ENCODE results near the gene TESK1. TPM values are rescaled to one million over a fixed set of nuclear protein-coding genes. Genes with fewer than 3 reads are reported as not detected.

TESK1 gene
- total RNA-seq, 1 experiment from 2014 or later = 20.4 TPM

DNA sequence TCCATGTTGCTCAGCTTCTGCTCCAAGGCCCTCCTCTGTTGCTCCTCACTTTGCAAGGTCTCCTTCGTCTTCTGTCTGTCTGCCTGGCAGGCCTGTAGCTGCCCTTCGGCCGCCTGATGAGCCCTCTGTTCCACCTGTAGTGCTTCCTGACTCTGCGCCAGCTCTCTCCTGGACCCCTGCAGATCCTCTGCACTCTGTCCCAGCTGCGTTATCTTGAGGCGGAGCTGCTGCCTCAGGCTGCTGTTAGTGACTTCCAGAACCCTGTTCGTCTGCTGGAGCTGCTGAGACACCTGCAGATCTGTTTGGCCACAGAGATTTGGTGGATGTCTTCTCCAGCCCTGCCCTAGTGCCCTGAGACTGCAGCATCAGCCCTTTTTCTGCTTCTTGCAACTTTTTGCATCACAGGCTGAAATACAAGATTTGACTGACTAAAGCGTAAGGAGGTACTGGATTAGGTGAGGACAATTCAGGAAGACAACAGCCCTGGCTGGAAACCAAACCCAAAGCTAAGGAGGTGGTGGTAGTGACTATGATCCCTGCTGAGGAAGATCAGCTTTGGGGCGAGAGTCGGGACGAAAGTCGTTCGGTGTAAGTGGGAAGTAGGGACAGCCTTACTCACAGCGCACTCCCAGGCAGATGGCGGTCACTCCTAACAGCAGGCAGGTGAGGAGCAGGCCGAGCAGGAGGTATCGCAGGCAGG is 11.1 kb downstream of the TESK1 start:
- H3K27me3 Mint-ChIP-seq (ENCODE audit: low read depth) = peaks cover 66% of the 10 kb centered on the region
- no peak for TF ChIP-seq TP53 (CRISPR knock-in tag; IDR thresholded peaks at IDR 0.05)
- TF ChIP-seq MAX (CRISPR knock-in tag; IDR thresholded peaks at IDR 0.05) = no peak
- TF ChIP-seq, protein P1, sequence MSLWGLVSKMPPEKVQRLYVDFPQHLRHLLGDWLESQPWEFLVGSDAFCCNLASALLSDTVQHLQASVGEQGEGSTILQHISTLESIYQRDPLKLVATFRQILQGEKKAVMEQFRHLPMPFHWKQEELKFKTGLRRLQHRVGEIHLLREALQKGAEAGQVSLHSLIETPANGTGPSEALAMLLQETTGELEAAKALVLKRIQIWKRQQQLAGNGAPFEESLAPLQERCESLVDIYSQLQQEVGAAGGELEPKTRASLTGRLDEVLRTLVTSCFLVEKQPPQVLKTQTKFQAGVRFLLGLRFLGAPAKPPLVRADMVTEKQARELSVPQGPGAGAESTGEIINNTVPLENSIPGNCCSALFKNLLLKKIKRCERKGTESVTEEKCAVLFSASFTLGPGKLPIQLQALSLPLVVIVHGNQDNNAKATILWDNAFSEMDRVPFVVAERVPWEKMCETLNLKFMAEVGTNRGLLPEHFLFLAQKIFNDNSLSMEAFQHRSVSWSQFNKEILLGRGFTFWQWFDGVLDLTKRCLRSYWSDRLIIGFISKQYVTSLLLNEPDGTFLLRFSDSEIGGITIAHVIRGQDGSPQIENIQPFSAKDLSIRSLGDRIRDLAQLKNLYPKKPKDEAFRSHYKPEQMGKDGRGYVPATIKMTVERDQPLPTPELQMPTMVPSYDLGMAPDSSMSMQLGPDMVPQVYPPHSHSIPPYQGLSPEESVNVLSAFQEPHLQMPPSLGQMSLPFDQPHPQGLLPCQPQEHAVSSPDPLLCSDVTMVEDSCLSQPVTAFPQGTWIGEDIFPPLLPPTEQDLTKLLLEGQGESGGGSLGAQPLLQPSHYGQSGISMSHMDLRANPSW (CRISPR knock-in tag; conservative IDR thresholded peaks at IDR 0.05; ENCODE audit: low read depth) = no peak
- TF ChIP-seq SMAD3 (CRISPR knock-in tag; IDR thresholded peaks at IDR 0.05; ENCODE audit: borderline replicate concordance) = no peak
- no peak for TF ChIP-seq ZBTB21 (CRISPR knock-in tag; IDR thresholded peaks at IDR 0.05; ENCODE audit: borderline replicate concordance)
- no peak for TF ChIP-seq JAZF1 (CRISPR knock-in tag; IDR thresholded peaks at IDR 0.05)
- TF ChIP-seq ZNF416 (CRISPR knock-in tag; IDR thresholded peaks at IDR 0.05) = no peak
- no peak for TF ChIP-seq ESRRA (CRISPR knock-in tag; IDR thresholded peaks at IDR 0.05; ENCODE audit: borderline replicate concordance)
- POLR2A ChIA-PET = interaction anchor here (1.5 kb wide), 1 partner anchor 30 kb away, joined by 4 read pairs; no protein-coding TSS in a partner anchor
- H3K9me3 Mint-ChIP-seq = no peaks in the 10 kb centered on the region
- peak overlapping the region; percentile 73 for H3K4me3 Mint-ChIP-seq
- H3K4me1 Mint-ChIP-seq = peaks cover 9% of the 10 kb centered on the region
- CTCF ChIA-PET = interaction anchor here (0.8 to 3.2 kb wide), 15 partner anchors 11 to 513 kb away, joined by 3 to 36 read pairs (median 6); partner anchors contain the start of genes ARHGEF39, CCDC107, GBA2 and RGP1
- H3K36me3 Mint-ChIP-seq = no peaks in the 10 kb centered on the region
- ATAC-seq (peak; percentile 38), DNase-seq (ENCODE audit: low spot score) (no peak)
- no peak overlapping the region for H3K27ac Mint-ChIP-seq

DNA sequence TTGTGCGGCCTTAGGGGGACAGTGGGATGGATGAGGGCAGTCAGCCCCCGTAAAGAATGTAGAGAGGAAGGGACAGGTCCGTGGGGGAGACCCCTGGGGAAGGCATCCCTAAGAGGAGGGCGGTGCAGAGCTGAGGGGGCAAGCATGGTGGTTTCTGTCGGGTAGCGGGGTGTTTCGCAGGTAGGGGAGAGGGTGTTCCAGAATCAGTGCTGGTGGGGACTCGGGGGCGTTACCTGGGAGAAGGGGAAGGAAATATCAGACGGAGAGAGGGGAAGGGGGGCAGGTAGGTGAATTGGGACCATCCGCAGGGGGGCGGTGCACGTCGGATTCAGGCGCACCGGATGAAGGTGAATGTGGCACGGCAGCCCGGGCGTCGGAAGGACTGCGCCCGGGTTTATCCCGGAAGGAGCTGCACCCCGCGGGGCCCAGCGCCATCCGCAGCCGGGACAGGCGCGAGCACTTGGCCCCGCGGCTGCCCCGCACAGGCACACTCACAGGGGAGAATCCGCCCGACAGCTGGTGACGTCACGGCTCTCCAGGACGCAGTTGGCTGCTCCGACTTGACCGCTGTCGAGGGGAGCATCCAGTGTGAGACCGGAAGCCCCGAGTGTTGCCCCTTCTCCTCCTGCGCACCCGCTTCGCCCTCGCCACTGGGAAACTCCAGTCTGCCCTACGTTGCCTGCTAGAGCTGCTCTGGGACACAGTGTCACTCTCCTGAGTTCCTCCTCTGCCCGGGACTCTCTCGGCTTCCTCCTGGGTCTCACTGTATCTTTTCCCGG is 11.8 kb downstream of the TESK1 start:
- H3K27me3 Mint-ChIP-seq (ENCODE audit: low read depth) = peaks cover 66% of the 10 kb centered on the region
- H3K4me3 Mint-ChIP-seq = peak overlapping the region; percentile 73
- ChIA-PET CTCF (interaction anchor here (0.6 to 3.2 kb wide), 23 partner anchors 8 to 1113 kb away, joined by 3 to 36 read pairs (median 4); partner anchors contain the start of genes ARHGEF39, CCDC107, GBA2 and RGP1), POLR2A (interaction anchor here (0.7 to 1.5 kb wide), 5 partner anchors 9 to 73 kb away, joined by 3 to 4 read pairs (median 3); partner anchors contain the start of genes ARHGEF39 and TESK1)
- ATAC-seq (peak; percentile 80), DNase-seq (ENCODE audit: low spot score) (peak; percentile 66)
- no peaks in the 10 kb centered on the region for H3K36me3 Mint-ChIP-seq
- H3K9me3 Mint-ChIP-seq = no peaks in the 10 kb centered on the region
- H3K27ac Mint-ChIP-seq = no peak overlapping the region
- H3K4me1 Mint-ChIP-seq = peaks cover 9% of the 10 kb centered on the region
- TF ChIP-seq ZNF219 (CRISPR knock-in tag; IDR thresholded peaks at IDR 0.05; ENCODE audit: borderline replicate concordance) (0 out of 2 replicates have a peak, but pooled peaks have one; percentile 56), ZSCAN18 (CRISPR knock-in tag; IDR thresholded peaks at IDR 0.05) (no peak), CREM (CRISPR knock-in tag; IDR thresholded peaks at IDR 0.05) (peak; percentile 69; the same call in 1 of the 2 replicates), ARID4B (CRISPR knock-in tag; IDR thresholded peaks at IDR 0.05; ENCODE audit: borderline replicate concordance) (peak; percentile 63; the same call in 1 of the 2 replicates), CBFB (CRISPR knock-in tag; IDR thresholded peaks at IDR 0.05; ENCODE audit: low read depth) (no peak), GABPB1 (CRISPR knock-in tag; IDR thresholded peaks at IDR 0.05) (no peak)
- TF ChIP-seq, protein P2, sequence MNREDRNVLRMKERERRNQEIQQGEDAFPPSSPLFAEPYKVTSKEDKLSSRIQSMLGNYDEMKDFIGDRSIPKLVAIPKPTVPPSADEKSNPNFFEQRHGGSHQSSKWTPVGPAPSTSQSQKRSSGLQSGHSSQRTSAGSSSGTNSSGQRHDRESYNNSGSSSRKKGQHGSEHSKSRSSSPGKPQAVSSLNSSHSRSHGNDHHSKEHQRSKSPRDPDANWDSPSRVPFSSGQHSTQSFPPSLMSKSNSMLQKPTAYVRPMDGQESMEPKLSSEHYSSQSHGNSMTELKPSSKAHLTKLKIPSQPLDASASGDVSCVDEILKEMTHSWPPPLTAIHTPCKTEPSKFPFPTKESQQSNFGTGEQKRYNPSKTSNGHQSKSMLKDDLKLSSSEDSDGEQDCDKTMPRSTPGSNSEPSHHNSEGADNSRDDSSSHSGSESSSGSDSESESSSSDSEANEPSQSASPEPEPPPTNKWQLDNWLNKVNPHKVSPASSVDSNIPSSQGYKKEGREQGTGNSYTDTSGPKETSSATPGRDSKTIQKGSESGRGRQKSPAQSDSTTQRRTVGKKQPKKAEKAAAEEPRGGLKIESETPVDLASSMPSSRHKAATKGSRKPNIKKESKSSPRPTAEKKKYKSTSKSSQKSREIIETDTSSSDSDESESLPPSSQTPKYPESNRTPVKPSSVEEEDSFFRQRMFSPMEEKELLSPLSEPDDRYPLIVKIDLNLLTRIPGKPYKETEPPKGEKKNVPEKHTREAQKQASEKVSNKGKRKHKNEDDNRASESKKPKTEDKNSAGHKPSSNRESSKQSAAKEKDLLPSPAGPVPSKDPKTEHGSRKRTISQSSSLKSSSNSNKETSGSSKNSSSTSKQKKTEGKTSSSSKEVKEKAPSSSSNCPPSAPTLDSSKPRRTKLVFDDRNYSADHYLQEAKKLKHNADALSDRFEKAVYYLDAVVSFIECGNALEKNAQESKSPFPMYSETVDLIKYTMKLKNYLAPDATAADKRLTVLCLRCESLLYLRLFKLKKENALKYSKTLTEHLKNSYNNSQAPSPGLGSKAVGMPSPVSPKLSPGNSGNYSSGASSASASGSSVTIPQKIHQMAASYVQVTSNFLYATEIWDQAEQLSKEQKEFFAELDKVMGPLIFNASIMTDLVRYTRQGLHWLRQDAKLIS (CRISPR knock-in tag; IDR thresholded peaks at IDR 0.05; ENCODE audit: borderline replicate concordance) = no peak
- TF ChIP-seq, protein P1 (CRISPR knock-in tag; conservative IDR thresholded peaks at IDR 0.05; ENCODE audit: low read depth) = no peak
